ENCODE measurements around the gene ASF1B.

ASF1B gene

GRCh38 chr19:14175351-14175792 is 39.0 kb upstream of the ASF1B start:
- Histone ChIP-seq H3K36me3 (replicated peaks; ENCODE audit: insufficient read depth, low read length) (no peaks in the 10 kb centered on the region), H2AFZ (ENCODE audit: low read length) (no peak overlapping the region), H3F3A (ENCODE audit: insufficient read depth, low read length) (no peaks in the 10 kb centered on the region), H3K9ac (ENCODE audit: low read length) (no peak overlapping the region), H3K79me2 (ENCODE audit: low read length) (no peaks in the 10 kb centered on the region), H3K4me3 (ENCODE audit: low read length) (no peak overlapping the region), H3K9me3 (replicated peaks; ENCODE audit: insufficient read depth, low read length) (no peaks in the 10 kb centered on the region), H3K9me2 (replicated peaks; ENCODE audit: insufficient read depth, low read length) (no peaks in the 10 kb centered on the region), H3K27ac (ENCODE audit: low read length) (no peak overlapping the region), H3K4me1 (ENCODE audit: low read length) (no peaks in the 10 kb centered on the region), H3K27me3 (replicated peaks; ENCODE audit: insufficient read depth, low read length) (peaks cover 80% of the 10 kb centered on the region), H3K4me2 (ENCODE audit: low read depth, low read length) (no peak overlapping the region), H4K20me1 (ENCODE audit: insufficient read depth, low read length) (no peaks in the 10 kb centered on the region)
- no peak for DNase-seq
- TF ChIP-seq CTCF (IDR thresholded peaks at IDR 0.05; ENCODE audit: low read length) (no peak), EZH2 (optimal IDR thresholded peaks at IDR 0.05; ENCODE audit: low read depth, low read length) (no peak), EZH2phosphoT487 (IDR thresholded peaks at IDR 0.05; ENCODE audit: low read length) (no peak)

GRCh38 chr19:14174883-14175282 is 38.5 kb upstream of the ASF1B start:
- Histone ChIP-seq H3K4me3 (ENCODE audit: low read length) (no peak overlapping the region), H3K4me1 (ENCODE audit: low read length) (no peaks in the 10 kb centered on the region), H3K79me2 (ENCODE audit: low read length) (no peaks in the 10 kb centered on the region), H3K9me2 (replicated peaks; ENCODE audit: insufficient read depth, low read length) (no peaks in the 10 kb centered on the region), H2AFZ (ENCODE audit: low read length) (no peak overlapping the region), H3K9me3 (replicated peaks; ENCODE audit: insufficient read depth, low read length) (no peaks in the 10 kb centered on the region), H3K27ac (ENCODE audit: low read length) (no peak overlapping the region), H3K4me2 (ENCODE audit: low read depth, low read length) (no peak overlapping the region), H3F3A (ENCODE audit: insufficient read depth, low read length) (no peaks in the 10 kb centered on the region), H3K36me3 (replicated peaks; ENCODE audit: insufficient read depth, low read length) (no peaks in the 10 kb centered on the region), H3K9ac (ENCODE audit: low read length) (no peak overlapping the region), H4K20me1 (ENCODE audit: insufficient read depth, low read length) (no peaks in the 10 kb centered on the region), H3K27me3 (replicated peaks; ENCODE audit: insufficient read depth, low read length) (peaks cover 82% of the 10 kb centered on the region)
- DNase-seq = no peak
- TF ChIP-seq EZH2 (optimal IDR thresholded peaks at IDR 0.05; ENCODE audit: low read depth, low read length) (no peak), EZH2phosphoT487 (IDR thresholded peaks at IDR 0.05; ENCODE audit: low read length) (no peak), CTCF (IDR thresholded peaks at IDR 0.05; ENCODE audit: low read length) (no peak)

- H3K79me2 ChIP-seq (ENCODE audit: low read length) = no peaks in the 10 kb centered on the region
- no peaks in the 10 kb centered on the region for H3K4me1 ChIP-seq (ENCODE audit: low read length)
- H3K9me2 ChIP-seq (replicated peaks; ENCODE audit: insufficient read depth, low read length) = no peaks in the 10 kb centered on the region
- H4K20me1 ChIP-seq (ENCODE audit: insufficient read depth, low read length) = no peaks in the 10 kb centered on the region
- no peak overlapping the region for H3K4me2 ChIP-seq (ENCODE audit: low read depth, low read length)
- H3K9ac ChIP-seq (ENCODE audit: low read length) = no peak overlapping the region
- no peaks in the 10 kb centered on the region for H3F3A ChIP-seq (ENCODE audit: insufficient read depth, low read length)
- H3K4me3 ChIP-seq (ENCODE audit: low read length) = no peak overlapping the region
- peaks cover 97% of the 10 kb centered on the region for H3K27me3 ChIP-seq (replicated peaks; ENCODE audit: insufficient read depth, low read length)
- TF ChIP-seq EZH2 (optimal IDR thresholded peaks at IDR 0.05; ENCODE audit: low read depth, low read length) (no peak), EZH2phosphoT487 (IDR thresholded peaks at IDR 0.05; ENCODE audit: low read length) (no peak), CTCF (IDR thresholded peaks at IDR 0.05; ENCODE audit: low read length) (no peak)
- H3K9me3 ChIP-seq (replicated peaks; ENCODE audit: insufficient read depth, low read length) = no peaks in the 10 kb centered on the region
- H3K36me3 ChIP-seq (replicated peaks; ENCODE audit: insufficient read depth, low read length) = no peaks in the 10 kb centered on the region
- no peak overlapping the region for H3K27ac ChIP-seq (ENCODE audit: low read length)
- DNase-seq = no peak
- H2AFZ ChIP-seq (ENCODE audit: low read length) = no peak overlapping the region
Observed at GRCh38 chr19:14168993-14169392, 32.6 kb upstream of the ASF1B start.

All from MM.1S (cell line).